Testis (tissue), 2 donors: ENCODE data around the gene NR6A1.
"Not testable (repeated sequence)": the region's sequence is repeated elsewhere in the genome, so short reads cannot be mapped to it uniquely, and the experiment has no call there.

ENCODE experiments used
- POLR2A ChIP-seq: fragments of 450-650 bp; IDR thresholded peaks from one replicate; pipeline ENCODE4 v1.6.1; 2017; ENCODE audit warnings: antibody characterized with exemption, mild to moderate bottlenecking, moderate library complexity
- TF ChIP-seq, protein P1 (sequence below), 3 experiments: fragments of 450-650 bp in 2 of 3; fragments of 200-600 bp in 1 of 3; sonication (generic) in 1 of 3; IDR thresholded peaks; one replicate each; pipeline ENCODE4 v1.5.1; 2016 to 2019; ENCODE audit warnings: antibody characterized with exemption in 3 of 3, mild to moderate bottlenecking in 2 of 3, moderate library complexity in 1 of 3

DNA sequence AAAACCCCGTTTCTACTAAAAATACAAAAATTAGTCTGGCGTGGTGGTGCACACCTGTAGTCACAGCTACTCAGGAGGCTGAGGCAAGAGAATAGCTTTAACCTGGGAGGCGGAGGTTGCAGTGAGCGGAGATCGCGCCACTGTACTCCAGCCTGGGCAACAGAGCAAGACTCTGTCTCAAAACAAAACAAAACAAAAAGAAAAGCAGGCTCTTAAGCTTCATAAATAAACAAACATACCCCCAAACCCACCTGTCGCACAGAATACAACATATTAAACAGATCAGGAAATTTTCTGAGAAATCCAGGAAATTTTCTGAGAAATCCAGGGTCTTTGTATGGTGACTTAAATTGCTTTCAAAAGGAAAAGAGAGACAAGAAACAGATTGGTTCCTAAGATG, 33.0 kb downstream of the NR6A1 start:
- TF ChIP-seq, protein P1, sequence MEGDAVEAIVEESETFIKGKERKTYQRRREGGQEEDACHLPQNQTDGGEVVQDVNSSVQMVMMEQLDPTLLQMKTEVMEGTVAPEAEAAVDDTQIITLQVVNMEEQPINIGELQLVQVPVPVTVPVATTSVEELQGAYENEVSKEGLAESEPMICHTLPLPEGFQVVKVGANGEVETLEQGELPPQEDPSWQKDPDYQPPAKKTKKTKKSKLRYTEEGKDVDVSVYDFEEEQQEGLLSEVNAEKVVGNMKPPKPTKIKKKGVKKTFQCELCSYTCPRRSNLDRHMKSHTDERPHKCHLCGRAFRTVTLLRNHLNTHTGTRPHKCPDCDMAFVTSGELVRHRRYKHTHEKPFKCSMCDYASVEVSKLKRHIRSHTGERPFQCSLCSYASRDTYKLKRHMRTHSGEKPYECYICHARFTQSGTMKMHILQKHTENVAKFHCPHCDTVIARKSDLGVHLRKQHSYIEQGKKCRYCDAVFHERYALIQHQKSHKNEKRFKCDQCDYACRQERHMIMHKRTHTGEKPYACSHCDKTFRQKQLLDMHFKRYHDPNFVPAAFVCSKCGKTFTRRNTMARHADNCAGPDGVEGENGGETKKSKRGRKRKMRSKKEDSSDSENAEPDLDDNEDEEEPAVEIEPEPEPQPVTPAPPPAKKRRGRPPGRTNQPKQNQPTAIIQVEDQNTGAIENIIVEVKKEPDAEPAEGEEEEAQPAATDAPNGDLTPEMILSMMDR (IDR thresholded peaks at IDR 0.05) = not testable (repeated sequence)
- TF ChIP-seq POLR2A = not testable (repeated sequence)
